ENCODE data around the gene PTPRN2.
"Not testable (repeated sequence)": the region's sequence is repeated elsewhere in the genome, so short reads cannot be mapped to it uniquely, and the experiment has no call there.

PTPRN2 gene

GRCh38 chr7:158258411-158259130, 329.1 kb downstream of the PTPRN2 start:
- DNase-seq: no peak

- DNase-seq: no peak
These were observed 329.9 kb downstream of the PTPRN2 start for GRCh38 chr7:158257516-158258410.

GRCh38 chr7:158257001-158257400, 330.6 kb downstream of the PTPRN2 start:
- no peak for DNase-seq

GRCh38 chr7:158256091-158256816, 331.4 kb downstream of the PTPRN2 start:
- no peak for DNase-seq

GRCh38 chr7:158255558-158255957, 332.1 kb downstream of the PTPRN2 start:
- DNase-seq: no peak

GRCh38 chr7:158255156-158255555, 332.5 kb downstream of the PTPRN2 start:
- no peak for DNase-seq

- not testable (repeated sequence) for DNase-seq
These were observed 334.0 kb downstream of the PTPRN2 start for GRCh38 chr7:158253670-158254045.

- no peak for DNase-seq
These were observed 334.6 kb downstream of the PTPRN2 start for GRCh38 chr7:158252837-158253669.

GRCh38 chr7:158252081-158252836, 335.4 kb downstream of the PTPRN2 start:
- DNase-seq: no peak

GRCh38 chr7:158251061-158251965, 336.3 kb downstream of the PTPRN2 start:
- no peak for DNase-seq

GRCh38 chr7:158249692-158250091, 337.9 kb downstream of the PTPRN2 start:
- DNase-seq: no peak

GRCh38 chr7:158248816-158249215, 338.8 kb downstream of the PTPRN2 start:
- DNase-seq: no peak

GRCh38 chr7:158247758-158248487, 339.7 kb downstream of the PTPRN2 start:
- DNase-seq: no peak

- DNase-seq: no peak
These were observed 340.5 kb downstream of the PTPRN2 start for GRCh38 chr7:158246960-158247673.

GRCh38 chr7:158246272-158246959, 341.2 kb downstream of the PTPRN2 start:
- DNase-seq: no peak

GRCh38 chr7:158245724-158246041, 341.9 kb downstream of the PTPRN2 start:
- no peak for DNase-seq

GRCh38 chr7:158244873-158245723, 342.5 kb downstream of the PTPRN2 start:
- DNase-seq: no peak

- DNase-seq: no peak
These were observed 343.2 kb downstream of the PTPRN2 start for GRCh38 chr7:158244430-158244829.
